H1 (cell line): Measurements from ENCODE around the gene DNAL4. TPM values are rescaled to one million over a fixed set of nuclear protein-coding genes. Genes with fewer than 3 reads are reported as not detected.

Experiments used
- CHD7 ChIP-seq: fragments of 300-600 bp; sonication (generic); IDR thresholded peaks from 2 replicates; pipeline ENCODE4 v1.7.1; 2012; ENCODE audit warnings: low read length, moderate library complexity, mild to moderate bottlenecking, inconsistent platforms; ENCODE audit not compliant: insufficient replicate concordance
- CREB1 ChIP-seq: IDR thresholded peaks from 2 replicates; pipeline ENCODE4 v1.6.1; 2012; ENCODE audit warnings: inconsistent platforms
- NRF1 ChIP-seq: IDR thresholded peaks from 2 replicates; pipeline ENCODE4 v1.6.1; 2011; ENCODE audit warnings: mild to moderate bottlenecking, low read depth, low read length, improper control_type of control experiment
- polyA plus RNA-seq, 7 experiments: library from polyadenylated mRNA; depleted of rRNA in 3 of 7; stranded (reverse) in 5 of 7; unstranded in 2 of 7; fragments of >200 nt in 5 of 7; fragments of 200-250 nt in 2 of 7; gene quantifications; 1 replicate in 5 of 7; 2 replicates in 1 of 7; 4 replicates in 1 of 7; pipeline versions ENCODE4 v1.2.1 to v1.2.3, GENCODE V29; 2011 to 2013; ENCODE audit warnings: missing spikeins in 2 of 7, mixed read lengths in 2 of 7
- total RNA-seq: library from RNA; stranded (reverse); fragmentation: NEBNext Ultra II Directional; extraction: Animal tissue kit (Norgen Biotek cat#: 25700); gene quantifications from 2 replicates; pipeline ENCODE4 v1.2.1, GENCODE V29; 2021

DNAL4 gene
- total and polyA plus RNA-seq, 2 of the 8 experiments (the other 6 are each of a cell fraction or from before 2014, with no cell fraction given): 8.8 to 14.0 TPM

GRCh38 chr22:38835888-38836301, 42.0 kb upstream of the DNAL4 start (continued):
- no peak for TF ChIP-seq CHD7
- TF ChIP-seq CREB1: no peak
- TF ChIP-seq NRF1: no peak
